HEK293 (cell line): Measurements from ENCODE around the gene NLGN2.

Source experiments
- CTCF ChIA-PET: fragments of 350-600 bp; formaldehyde crosslinking; extraction: SDS; loops from one replicate; lab custom pipeline; 2021; ENCODE audit warnings: antibody characterized with exemption; lab: Yijun Ruan, JAX
- POLR2A ChIA-PET: fragments of 300-600 bp; formaldehyde crosslinking; extraction: SDS; loops from one replicate; lab custom pipeline; 2020; ENCODE audit warnings: antibody characterized with exemption, inconsistent platforms; lab: Yijun Ruan, JAX
- H3K27ac ChIP-seq: fragments of 200-500 bp; sonication (Bioruptor generic); 2 replicates; pipeline ENCODE4 v1.5.1; 2014; ENCODE audit warnings: low read depth, low read length, control low read depth, inconsistent platforms; ENCODE audit errors: extremely low read depth
- H3K36me3 ChIP-seq, 2 experiments: fragments of 200-500 bp in 1 of 2; sonication (Bioruptor generic) in 1 of 2; 1 replicate in 1 of 2; 2 replicates in 1 of 2; pipeline ENCODE4 v1.5.1; 2014 to 2017; ENCODE audit warnings: inconsistent platforms in 2 of 2, low read length in 2 of 2; ENCODE audit not compliant: control insufficient read depth in 2 of 2, insufficient read depth in 1 of 2
- H3K4me1 ChIP-seq: fragments of 200-500 bp; sonication (Bioruptor generic); 2 replicates; pipeline ENCODE4 v1.5.1; 2014; ENCODE audit warnings: mild to moderate bottlenecking, low read length, inconsistent platforms; ENCODE audit not compliant: control insufficient read depth, insufficient read depth
- H3K4me3 ChIP-seq: 2 replicates; pipeline ENCODE4 v1.5.1; 2011; ENCODE audit warnings: low read depth, mild to moderate bottlenecking, control low read depth, low read length, moderate library complexity
- H3K9me3 ChIP-seq: fragments of 200-500 bp; sonication (Bioruptor generic); 2 replicates; pipeline ENCODE4 v1.5.1; 2014; ENCODE audit warnings: low read depth, low read length, inconsistent platforms; ENCODE audit not compliant: control insufficient read depth, insufficient read depth
- HIC1 ChIP-seq: fragments of 450-650 bp; formaldehyde crosslinking; IDR thresholded peaks from 2 replicates; pipeline ENCODE4 v1.5.1; 2016; ENCODE audit warnings: missing biosample characterization, missing genetic modification characterization
- IKZF3 ChIP-seq: fragments of 450-650 bp; IDR thresholded peaks from 2 replicates; pipeline ENCODE4 v1.5.0; 2018; ENCODE audit warnings: missing biosample characterization, mild to moderate bottlenecking, missing genetic modification characterization, moderate library complexity
- KLF1 ChIP-seq: fragments of 450-650 bp; formaldehyde crosslinking; IDR thresholded peaks from 2 replicates; pipeline ENCODE4 v1.5.1; 2016; ENCODE audit warnings: missing biosample characterization, missing genetic modification characterization
- KLF7 ChIP-seq: fragments of 450-650 bp; formaldehyde crosslinking; IDR thresholded peaks from 2 replicates; pipeline ENCODE4 v1.5.1; 2016; ENCODE audit warnings: missing biosample characterization, missing genetic modification characterization, borderline replicate concordance
- KLF8 ChIP-seq: fragments of 450-650 bp; formaldehyde crosslinking; IDR thresholded peaks from 2 replicates; pipeline ENCODE4 v1.5.1; 2016; ENCODE audit warnings: missing biosample characterization, missing genetic modification characterization
- PRDM1 ChIP-seq: fragments of 450-650 bp; formaldehyde crosslinking; IDR thresholded peaks from 2 replicates; pipeline ENCODE4; 2016; ENCODE audit warnings: missing biosample characterization, missing genetic modification characterization
- PRDM10 ChIP-seq: fragments of 450-650 bp; formaldehyde crosslinking; IDR thresholded peaks from 2 replicates; pipeline ENCODE4 v1.5.1; 2016; ENCODE audit warnings: missing biosample characterization, missing genetic modification characterization
- REST ChIP-seq: fragments of 450-650 bp; formaldehyde crosslinking; IDR thresholded peaks from 2 replicates; pipeline ENCODE4 v1.5.1; 2016; ENCODE audit warnings: missing biosample characterization, missing genetic modification characterization
- SP2 ChIP-seq: fragments of 450-650 bp; formaldehyde crosslinking; IDR thresholded peaks from 2 replicates; pipeline ENCODE4 v1.5.1; 2016; ENCODE audit warnings: missing biosample characterization, missing genetic modification characterization
- SP3 ChIP-seq: fragments of 450-650 bp; formaldehyde crosslinking; IDR thresholded peaks from 2 replicates; pipeline ENCODE4 v1.5.1; 2016; ENCODE audit warnings: missing biosample characterization, missing genetic modification characterization
- ZBTB8A ChIP-seq: fragments of 450-650 bp; formaldehyde crosslinking; IDR thresholded peaks from 2 replicates; pipeline ENCODE4 v1.5.1; 2016; ENCODE audit warnings: missing biosample characterization, missing genetic modification characterization
- ZNF214 ChIP-seq: fragments of 450-650 bp; formaldehyde crosslinking; IDR thresholded peaks from 2 replicates; pipeline ENCODE4 v1.5.1; 2017; ENCODE audit warnings: missing biosample characterization, mild to moderate bottlenecking, missing genetic modification characterization, borderline replicate concordance
- ZNF23 ChIP-seq: fragments of 450-650 bp; formaldehyde crosslinking; IDR thresholded peaks from 2 replicates; pipeline ENCODE4 v1.5.1; 2016; ENCODE audit warnings: missing biosample characterization, missing genetic modification characterization, borderline replicate concordance
- ZNF24 ChIP-seq: fragments of 450-650 bp; formaldehyde crosslinking; IDR thresholded peaks from 2 replicates; pipeline ENCODE4 v1.5.1; 2016; ENCODE audit warnings: missing biosample characterization, missing genetic modification characterization
- ZNF26 ChIP-seq: fragments of 450-650 bp; formaldehyde crosslinking; IDR thresholded peaks from 2 replicates; pipeline ENCODE4 v1.5.1; 2016; ENCODE audit warnings: missing biosample characterization, missing genetic modification characterization
- ZNF335 ChIP-seq: fragments of 450-650 bp; formaldehyde crosslinking; conservative IDR thresholded peaks from 2 replicates; pipeline ENCODE4 v1.5.1; 2016; ENCODE audit warnings: missing biosample characterization, missing genetic modification characterization
- ZNF37A ChIP-seq: fragments of 450-650 bp; IDR thresholded peaks from 2 replicates; pipeline ENCODE4 v1.5.1; 2018; ENCODE audit warnings: missing biosample characterization, missing genetic modification characterization
- ZNF391 ChIP-seq: fragments of 450-650 bp; formaldehyde crosslinking; IDR thresholded peaks from 2 replicates; pipeline ENCODE4 v1.5.1; 2016; ENCODE audit warnings: low read depth, missing biosample characterization, missing genetic modification characterization, borderline replicate concordance
- ZNF423 ChIP-seq: fragments of 450-650 bp; formaldehyde crosslinking; IDR thresholded peaks from 2 replicates; pipeline ENCODE4 v1.5.1; 2016; ENCODE audit warnings: missing biosample characterization, missing genetic modification characterization
- ZNF580 ChIP-seq: fragments of 450-650 bp; formaldehyde crosslinking; IDR thresholded peaks from 2 replicates; pipeline ENCODE4 v1.5.1; 2016; ENCODE audit warnings: missing biosample characterization, missing genetic modification characterization
- ZNF777 ChIP-seq: fragments of 450-650 bp; formaldehyde crosslinking; IDR thresholded peaks from 2 replicates; pipeline ENCODE4 v1.5.1; 2017; ENCODE audit warnings: missing biosample characterization, missing genetic modification characterization, borderline replicate concordance
- ZNF830 ChIP-seq: fragments of 450-650 bp; IDR thresholded peaks from 2 replicates; pipeline ENCODE4 v1.5.0; 2018; ENCODE audit warnings: missing biosample characterization, missing genetic modification characterization, low read depth, mild to moderate bottlenecking, moderate library complexity

NLGN2 gene

GRCh38 chr17:7444682-7445618, 37.3 kb downstream of the NLGN2 start, which contains the start of gene CHRNB1 (continued):
- TF ChIP-seq PRDM10, result peak; percentile 45; the same call in 1 of the 2 replicates
- TF ChIP-seq, all 188 proteins: peak for 27

- CTCF ChIA-PET, result interaction anchor here (0.5 to 2.5 kb wide), 7 partner anchors 9 to 116 kb away, joined by 3 to 13 read pairs (median 3); partner anchors contain the start of gene TMEM256
- no peak overlapping the region; the same call in 1 of the 2 replicates for H3K27ac ChIP-seq
- H3K36me3 ChIP-seq, result no peaks in the 10 kb centered on the region; a peak in 1 of 3 replicates
- TF ChIP-seq ZNF37A (tag by site-specific recombination) (no peak), ZNF24 (tag by site-specific recombination) (no peak), ZNF214 (tag by site-specific recombination) (no peak), ZNF26 (no peak), ZNF335 (tag by site-specific recombination) (peak; percentile 7), ZNF777 (tag by site-specific recombination) (peak; percentile 79; the same call in 1 of the 2 replicates), ZNF23 (no peak), ZBTB8A (tag by site-specific recombination) (peak; percentile 42; the same call in 1 of the 2 replicates), REST (tag by site-specific recombination) (no peak), ZNF830 (tag by site-specific recombination) (no peak), KLF8 (tag by site-specific recombination) (no peak), SP3 (tag by site-specific recombination) (peak; percentile 62), PRDM1 (tag by site-specific recombination) (no peak), KLF7 (tag by site-specific recombination) (no peak), SP2 (tag by site-specific recombination) (peak; percentile 88), KLF1 (tag by site-specific recombination) (peak; percentile 88), ZNF391 (tag by site-specific recombination) (no peak), ZNF580 (no peak), HIC1 (tag by site-specific recombination) (no peak), IKZF3 (no peak), ZNF423 (tag by site-specific recombination) (0 out of 2 replicates have a peak, but pooled peaks have one; percentile 8)
Observed at GRCh38 chr17:7445619-7445968, 37.9 kb downstream of the NLGN2 start.

More at GRCh38 chr17:7445619-7445968, 37.9 kb downstream of the NLGN2 start:
- Histone ChIP-seq H3K4me1 (peaks cover 16% of the 10 kb centered on the region), H3K4me3 (peak overlapping the region; percentile 57), H3K9me3 (no peaks in the 10 kb centered on the region)
- POLR2A ChIA-PET, result interaction anchor here (0.8 to 2.7 kb wide), 12 partner anchors 9 to 116 kb away, joined by 3 to 17 read pairs (median 6); partner anchors contain the start of genes NEURL4, POLR2A, TMEM102 and TMEM256
